ENCODE results near the gene CYP4F22.

Gene CYP4F22

DNA sequence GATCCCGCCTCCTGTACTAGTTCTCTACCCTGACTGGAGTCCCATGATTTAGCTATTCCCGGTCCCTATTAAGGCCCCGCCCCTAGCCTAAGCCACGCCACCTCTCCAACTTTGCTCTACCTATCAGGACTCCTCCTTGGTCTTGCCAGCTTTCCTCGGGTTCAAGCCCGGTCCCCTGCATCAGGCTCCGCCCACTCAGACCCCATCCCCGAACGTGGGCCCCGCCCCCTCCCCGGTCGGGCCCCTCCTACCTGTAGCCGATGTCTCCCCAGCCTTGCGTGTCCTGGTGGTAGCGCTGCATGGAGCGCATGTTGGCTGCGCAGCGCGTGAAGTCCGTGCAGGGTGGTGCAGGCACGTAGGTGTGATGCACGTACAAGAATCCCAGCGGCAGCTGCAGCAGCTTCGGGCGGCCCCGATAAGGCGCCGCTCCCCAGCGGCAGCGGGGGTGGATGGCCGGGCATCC is 36.7 kb upstream of the CYP4F22 start:
- no peak for TF ChIP-seq FOXP2 (optimal IDR thresholded peaks at IDR 0.05; ENCODE audit: borderline replicate concordance, extremely low read depth, extremely low read length, insufficient read depth)
- TF ChIP-seq, protein P1, sequence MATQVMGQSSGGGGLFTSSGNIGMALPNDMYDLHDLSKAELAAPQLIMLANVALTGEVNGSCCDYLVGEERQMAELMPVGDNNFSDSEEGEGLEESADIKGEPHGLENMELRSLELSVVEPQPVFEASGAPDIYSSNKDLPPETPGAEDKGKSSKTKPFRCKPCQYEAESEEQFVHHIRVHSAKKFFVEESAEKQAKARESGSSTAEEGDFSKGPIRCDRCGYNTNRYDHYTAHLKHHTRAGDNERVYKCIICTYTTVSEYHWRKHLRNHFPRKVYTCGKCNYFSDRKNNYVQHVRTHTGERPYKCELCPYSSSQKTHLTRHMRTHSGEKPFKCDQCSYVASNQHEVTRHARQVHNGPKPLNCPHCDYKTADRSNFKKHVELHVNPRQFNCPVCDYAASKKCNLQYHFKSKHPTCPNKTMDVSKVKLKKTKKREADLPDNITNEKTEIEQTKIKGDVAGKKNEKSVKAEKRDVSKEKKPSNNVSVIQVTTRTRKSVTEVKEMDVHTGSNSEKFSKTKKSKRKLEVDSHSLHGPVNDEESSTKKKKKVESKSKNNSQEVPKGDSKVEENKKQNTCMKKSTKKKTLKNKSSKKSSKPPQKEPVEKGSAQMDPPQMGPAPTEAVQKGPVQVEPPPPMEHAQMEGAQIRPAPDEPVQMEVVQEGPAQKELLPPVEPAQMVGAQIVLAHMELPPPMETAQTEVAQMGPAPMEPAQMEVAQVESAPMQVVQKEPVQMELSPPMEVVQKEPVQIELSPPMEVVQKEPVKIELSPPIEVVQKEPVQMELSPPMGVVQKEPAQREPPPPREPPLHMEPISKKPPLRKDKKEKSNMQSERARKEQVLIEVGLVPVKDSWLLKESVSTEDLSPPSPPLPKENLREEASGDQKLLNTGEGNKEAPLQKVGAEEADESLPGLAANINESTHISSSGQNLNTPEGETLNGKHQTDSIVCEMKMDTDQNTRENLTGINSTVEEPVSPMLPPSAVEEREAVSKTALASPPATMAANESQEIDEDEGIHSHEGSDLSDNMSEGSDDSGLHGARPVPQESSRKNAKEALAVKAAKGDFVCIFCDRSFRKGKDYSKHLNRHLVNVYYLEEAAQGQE (IDR thresholded peaks at IDR 0.05; ENCODE audit: insufficient read depth in 1 of 2, low read depth in 2 of 2, low read length in 2 of 2): no peak
- no peak for TF ChIP-seq SIN3A (IDR thresholded peaks at IDR 0.05; ENCODE audit: borderline replicate concordance, insufficient read depth, low read length)
- TF ChIP-seq POLR2AphosphoS5 (IDR thresholded peaks at IDR 0.05; ENCODE audit: low read depth, low read length): no peak
- no peak for TF ChIP-seq TAF1 (IDR thresholded peaks at IDR 0.05; ENCODE audit: borderline replicate concordance, insufficient read depth, low read length)

DNA sequence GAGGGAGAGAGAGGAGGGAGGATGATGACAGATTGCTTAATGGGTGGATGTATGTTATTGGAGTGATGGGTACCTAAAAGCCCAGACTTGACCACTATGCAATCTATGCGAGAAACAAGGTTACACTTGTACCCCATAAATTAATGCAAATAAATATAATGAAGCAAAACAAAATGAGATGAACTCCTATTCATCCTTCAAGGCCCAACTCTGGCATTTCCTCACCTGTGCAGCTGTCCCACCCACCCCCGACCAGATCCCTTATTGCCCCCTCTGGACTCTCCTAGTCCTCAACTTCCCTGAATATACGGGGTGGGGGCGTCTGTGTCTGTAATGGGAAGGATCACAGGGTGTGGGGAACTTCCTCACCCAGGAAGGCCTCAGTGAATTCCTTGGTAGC is 33.2 kb upstream of the CYP4F22 start:
- TF ChIP-seq SIN3A (IDR thresholded peaks at IDR 0.05; ENCODE audit: borderline replicate concordance, insufficient read depth, low read length): no peak
- no peak for TF ChIP-seq TAF1 (IDR thresholded peaks at IDR 0.05; ENCODE audit: borderline replicate concordance, insufficient read depth, low read length)
- TF ChIP-seq, protein P1 (IDR thresholded peaks at IDR 0.05; ENCODE audit: insufficient read depth in 1 of 2, low read depth in 2 of 2, low read length in 2 of 2): no peak
- TF ChIP-seq FOXP2 (optimal IDR thresholded peaks at IDR 0.05; ENCODE audit: borderline replicate concordance, extremely low read depth, extremely low read length, insufficient read depth): no peak
- no peak for TF ChIP-seq POLR2AphosphoS5 (IDR thresholded peaks at IDR 0.05; ENCODE audit: low read depth, low read length)

DNA sequence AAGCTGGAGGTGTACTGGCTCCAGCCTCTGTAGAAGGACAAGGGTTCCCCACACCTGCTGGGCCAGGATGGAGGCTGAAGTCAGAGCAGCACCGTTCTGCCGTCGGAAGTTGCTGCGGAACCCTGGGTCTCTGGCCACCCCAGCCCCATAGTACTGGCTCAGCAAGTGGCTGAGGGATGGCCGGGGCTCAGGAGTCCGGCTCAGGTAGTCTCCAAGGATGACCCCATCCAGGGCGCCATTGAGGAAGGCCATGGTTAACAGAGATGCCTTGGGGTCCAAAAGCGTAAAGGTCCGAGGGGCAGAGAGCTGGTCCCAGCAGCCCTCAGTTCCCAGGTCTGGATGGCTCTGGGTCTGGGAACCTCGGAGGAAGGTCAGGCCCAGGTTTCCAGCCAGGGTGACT is 32.7 kb upstream of the CYP4F22 start:
- TF ChIP-seq TAF1 (IDR thresholded peaks at IDR 0.05; ENCODE audit: borderline replicate concordance, insufficient read depth, low read length) (no peak), FOXP2 (optimal IDR thresholded peaks at IDR 0.05; ENCODE audit: borderline replicate concordance, extremely low read depth, extremely low read length, insufficient read depth) (no peak), POLR2AphosphoS5 (IDR thresholded peaks at IDR 0.05; ENCODE audit: low read depth, low read length) (no peak), SIN3A (IDR thresholded peaks at IDR 0.05; ENCODE audit: borderline replicate concordance, insufficient read depth, low read length) (no peak)
- TF ChIP-seq, protein P1 (IDR thresholded peaks at IDR 0.05; ENCODE audit: insufficient read depth in 1 of 2, low read depth in 2 of 2, low read length in 2 of 2): no peak

DNA sequence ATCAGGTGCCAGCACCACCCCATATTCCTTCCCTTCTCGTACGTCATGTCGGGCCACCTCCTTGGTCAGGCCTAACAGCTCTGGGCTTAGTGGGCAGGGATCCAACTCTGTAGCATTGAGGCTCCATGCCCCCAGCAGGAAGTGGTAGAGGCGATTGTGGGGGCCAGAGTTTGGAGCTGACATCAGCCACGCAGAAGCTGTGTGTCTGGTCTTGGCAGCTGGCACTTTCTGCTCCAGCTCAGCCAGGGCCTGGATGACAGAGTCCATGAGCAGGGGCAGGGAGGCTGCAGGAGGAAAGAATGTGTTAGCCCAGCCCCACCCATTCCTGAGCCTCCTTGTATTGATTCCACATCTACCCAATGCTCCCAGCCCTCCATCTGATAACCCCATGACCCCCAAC is 32.0 kb upstream of the CYP4F22 start:
- TF ChIP-seq SIN3A (IDR thresholded peaks at IDR 0.05; ENCODE audit: borderline replicate concordance, insufficient read depth, low read length) (no peak), POLR2AphosphoS5 (IDR thresholded peaks at IDR 0.05; ENCODE audit: low read depth, low read length) (no peak), TAF1 (IDR thresholded peaks at IDR 0.05; ENCODE audit: borderline replicate concordance, insufficient read depth, low read length) (no peak), FOXP2 (optimal IDR thresholded peaks at IDR 0.05; ENCODE audit: borderline replicate concordance, extremely low read depth, extremely low read length, insufficient read depth) (no peak)
- TF ChIP-seq, protein P1 (IDR thresholded peaks at IDR 0.05; ENCODE audit: insufficient read depth in 1 of 2, low read depth in 2 of 2, low read length in 2 of 2): no peak

All from PFSK-1 (cell line).